Uterus (tissue), 4 donors: ENCODE data around the gene CDC16. TPM values are rescaled to one million over a fixed set of nuclear protein-coding genes. Genes with fewer than 3 reads are reported as not detected.

Source experiments
- DNase-seq, 2 donors: peaks; one replicate each; pipeline ENCODE4 v3.0.0-alpha.2; 2019 to 2020
- H3K27ac ChIP-seq, 2 donors: fragments of 200-600 bp; sonication (generic); 1 replicate in 1 of 2; 2 replicates in 1 of 2; pipeline ENCODE4 v1.5.1; 2016 to 2018
- H3K27me3 ChIP-seq, 2 donors: fragments of 200-600 bp; sonication (generic); one replicate each; pipeline ENCODE4 v1.5.1; 2018 to 2019; ENCODE audit warnings: control low read depth in 1 of 2
- H3K36me3 ChIP-seq, 2 donors: fragments of 200-600 bp; sonication (generic); one replicate each; pipeline ENCODE4 v1.5.1; 2019; ENCODE audit warnings: control low read depth in 1 of 2
- H3K4me1 ChIP-seq, 2 donors: fragments of 200-600 bp; sonication (generic); one replicate each; pipeline ENCODE4 v1.5.1; 2018 to 2019; ENCODE audit warnings: control low read depth in 1 of 2
- H3K4me3 ChIP-seq, 2 donors: fragments of 200-600 bp; sonication (generic); 1 replicate in 1 of 2; 2 replicates in 1 of 2; pipeline ENCODE4 v1.5.1; 2018 to 2019; ENCODE audit warnings: mild to moderate bottlenecking in 1 of 2
- H3K9me3 ChIP-seq, 2 donors: fragments of 200-600 bp; sonication (generic); one replicate each; pipeline ENCODE4 v1.5.1; 2019; ENCODE audit warnings: control low read depth in 1 of 2
- CTCF ChIP-seq, 4 experiments: fragments of 200-600 bp in 2 of 4; fragments of 450-650 bp in 2 of 4; sonication (generic) in 2 of 4; IDR thresholded peaks; one replicate each; pipeline ENCODE4 v1.5.1; 2016 to 2019; ENCODE audit warnings: antibody characterized with exemption in 4 of 4, mild to moderate bottlenecking in 2 of 4, moderate library complexity in 1 of 4
- POLR2A ChIP-seq, 2 donors: fragments of 450-650 bp; IDR thresholded peaks; one replicate each; pipeline ENCODE4 v1.6.1; 2016; ENCODE audit warnings: antibody characterized with exemption in 2 of 2, mild to moderate bottlenecking in 1 of 2, moderate library complexity in 1 of 2
- intact Hi-C: fragments of 100-400 bp; cut with DNase I; formaldehyde crosslinking; loops from one replicate; pipeline ENCODE4 v1.15.1; 2023; ENCODE audit warnings: low total_unique reads
- total RNA-seq, 4 donors: library from RNA; depleted of rRNA in 3 of 4; stranded (reverse); fragments of >200 nt in 3 of 4; gene quantifications; one replicate each; pipeline versions ENCODE4 v1.1.0 to v1.2.4, GENCODE V29; 2014 to 2023
- donor health status: DM: yes; HTN: yes; CAD: no.

Gene CDC16
- total RNA-seq, 4 donors from 2014 or later: 25.0 to 103 (median 53.5) TPM

- intact Hi-C loops: no loop called here
- Histone ChIP-seq H3K27ac (no peak overlapping the region), H3K4me3 (no peak overlapping the region), H3K27me3 (no peaks in the 10 kb centered on the region), H3K9me3 (no peaks in the 10 kb centered on the region), H3K36me3 (no peaks in the 10 kb centered on the region), H3K4me1 (no peaks in the 10 kb centered on the region)
- TF ChIP-seq POLR2A (IDR thresholded peaks at IDR 0.05): no peak
- no peak for TF ChIP-seq CTCF (IDR thresholded peaks at IDR 0.05)
- no peak for DNase-seq
These were observed 21.9 kb downstream of the CDC16 start for GRCh38 chr13:114256547-114256946.

DNA sequence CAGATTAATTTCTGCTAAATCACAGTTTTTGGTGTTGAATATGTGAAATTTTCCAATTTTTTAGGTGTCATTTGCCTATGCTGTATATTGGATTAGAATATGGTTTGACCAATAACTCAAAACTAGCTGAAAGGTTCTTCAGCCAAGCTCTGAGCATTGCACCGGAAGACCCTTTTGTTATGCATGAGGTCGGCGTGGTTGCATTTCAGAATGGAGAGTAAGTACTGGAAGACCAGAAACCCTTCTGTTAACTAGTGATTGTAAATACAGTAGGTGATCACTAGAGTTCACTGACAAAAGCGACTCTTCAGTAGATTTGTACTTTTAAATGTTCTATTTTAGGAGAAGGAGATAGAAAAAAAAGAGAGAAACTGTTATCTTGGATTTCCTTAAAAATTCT lies 22.3 kb downstream of the CDC16 start:
- intact Hi-C loops: no loop called here
- no peak for DNase-seq
- TF ChIP-seq CTCF (IDR thresholded peaks at IDR 0.05) (no peak), POLR2A (IDR thresholded peaks at IDR 0.05) (no peak)
- Histone ChIP-seq H3K27ac (no peak overlapping the region), H3K36me3 (no peaks in the 10 kb centered on the region), H3K9me3 (no peaks in the 10 kb centered on the region), H3K4me1 (no peaks in the 10 kb centered on the region), H3K27me3 (no peaks in the 10 kb centered on the region), H3K4me3 (no peak overlapping the region)

- H3K4me3 ChIP-seq: no peak overlapping the region
- no peak for DNase-seq
- intact Hi-C loops: no loop called here
- H3K4me1 ChIP-seq: no peaks in the 10 kb centered on the region
- no peaks in the 10 kb centered on the region for H3K27me3 ChIP-seq
- H3K9me3 ChIP-seq: no peaks in the 10 kb centered on the region
- no peaks in the 10 kb centered on the region for H3K36me3 ChIP-seq
- TF ChIP-seq POLR2A (IDR thresholded peaks at IDR 0.05) (no peak), CTCF (IDR thresholded peaks at IDR 0.05) (no peak)
- no peak overlapping the region for H3K27ac ChIP-seq
These were observed 23.9 kb downstream of the CDC16 start for GRCh38 chr13:114258589-114258988.

DNA sequence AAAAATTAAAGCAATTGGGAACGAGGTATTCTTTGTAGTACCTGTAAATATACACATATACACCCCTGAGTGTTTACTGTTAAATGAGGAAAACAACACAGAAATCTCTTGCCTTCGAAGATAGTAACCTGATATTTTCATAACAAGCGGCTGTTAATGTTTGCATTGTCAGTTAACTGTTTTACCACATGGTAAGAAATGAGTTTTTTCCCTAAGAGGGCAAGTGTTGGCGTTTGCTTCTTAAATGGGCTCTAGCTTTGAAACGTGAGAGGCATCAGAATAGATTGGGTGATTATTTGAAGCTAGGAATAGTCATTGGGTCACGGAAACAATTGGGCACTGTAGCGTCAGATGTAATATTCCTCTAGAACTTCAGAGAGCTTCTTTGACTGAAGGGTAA lies 24.7 kb downstream of the CDC16 start:
- Histone ChIP-seq H3K27me3 (no peaks in the 10 kb centered on the region), H3K27ac (no peak overlapping the region), H3K4me3 (no peak overlapping the region), H3K9me3 (no peaks in the 10 kb centered on the region), H3K36me3 (no peaks in the 10 kb centered on the region), H3K4me1 (no peaks in the 10 kb centered on the region)
- TF ChIP-seq POLR2A (IDR thresholded peaks at IDR 0.05) (no peak), CTCF (IDR thresholded peaks at IDR 0.05) (no peak)
- no peak for DNase-seq
- intact Hi-C loops: no loop called here

GRCh38 chr13:114259974-114260373 lies 25.3 kb downstream of the CDC16 start:
- no peaks in the 10 kb centered on the region for H3K27me3 ChIP-seq
- H3K36me3 ChIP-seq: no peaks in the 10 kb centered on the region
- intact Hi-C loops: no loop called here
- H3K4me1 ChIP-seq: no peaks in the 10 kb centered on the region
- TF ChIP-seq POLR2A (IDR thresholded peaks at IDR 0.05): no peak
- TF ChIP-seq CTCF (IDR thresholded peaks at IDR 0.05): no peak
- H3K4me3 ChIP-seq: no peak overlapping the region
- no peak overlapping the region for H3K27ac ChIP-seq
- H3K9me3 ChIP-seq: no peaks in the 10 kb centered on the region
- DNase-seq: no peak
